Heart left ventricle (tissue), 13 donors: ENCODE data around the gene CERCAM.
"Not testable (repeated sequence)": the region's sequence is repeated elsewhere in the genome, so short reads cannot be mapped to it uniquely, and the experiment has no call there.

Experiments
- CTCF ChIP-seq, 12 donors: fragments of 200-600 bp; sonication (generic) in 4 of 12; IDR thresholded peaks; one replicate each; pipeline versions ENCODE4 v1.5.0 to v1.8.0; 2018 to 2022; ENCODE audit warnings: antibody characterized with exemption in 12 of 12, mild to moderate bottlenecking in 5 of 12
- POLR2A ChIP-seq, 2 donors: fragments of 450-650 bp; IDR thresholded peaks; one replicate each; pipeline ENCODE4 v1.6.1; 2017; ENCODE audit warnings: antibody characterized with exemption in 2 of 2, mild to moderate bottlenecking in 2 of 2, moderate library complexity in 2 of 2
- donor health status: ischemic (EF 13 %, LVEDD 7.1; RV severe dilation, severe dysfunction).
- donor health status: DM: no; HTN: yes; CAD: no.
- donor health status: DM: no; HTN: no; CAD: no.
- donor health status: ischemic (EF 25% LVEDD 6.9; RV normal size, moderate dysfunction).
- donor health status: ischemic (EF 25% LVEDD 5.7; RV mildly dilated, moderate dysfunction).
- donor health status: ischemic (EF 35%, LVEDD 5.7; RV mildly dilated, moderate dysfunction).
- donor health status: nonischemic (EF 11% LVEDD 7.7; RV severe dilation, severe dysfunction).
- donor health status: DM: yes; HTN: yes; CAD: no.
- donor health status: PGD.
- donor health status: ischemic (EF 29% LVEDD 5.4; RV normal size, mild dysfunction).
- donor health status: nonischemic (EF 23%, LVEDD 6.1; RV moderate dilation, normal function).

- TF ChIP-seq CTCF, POLR2A (IDR thresholded peaks at IDR 0.05): not testable (repeated sequence)
These were observed 6.9 kb upstream of the CERCAM start for GRCh38 chr9:128413728-128414127.
